HuH-7.5 (cell line): ENCODE measurements around the gene ASAP3.

ENCODE experiments used
- DNase-seq: peaks from one replicate; pipeline ENCODE4 v3.0.0; 2011; ENCODE audit warnings: low spot score

ASAP3 gene

DNA sequence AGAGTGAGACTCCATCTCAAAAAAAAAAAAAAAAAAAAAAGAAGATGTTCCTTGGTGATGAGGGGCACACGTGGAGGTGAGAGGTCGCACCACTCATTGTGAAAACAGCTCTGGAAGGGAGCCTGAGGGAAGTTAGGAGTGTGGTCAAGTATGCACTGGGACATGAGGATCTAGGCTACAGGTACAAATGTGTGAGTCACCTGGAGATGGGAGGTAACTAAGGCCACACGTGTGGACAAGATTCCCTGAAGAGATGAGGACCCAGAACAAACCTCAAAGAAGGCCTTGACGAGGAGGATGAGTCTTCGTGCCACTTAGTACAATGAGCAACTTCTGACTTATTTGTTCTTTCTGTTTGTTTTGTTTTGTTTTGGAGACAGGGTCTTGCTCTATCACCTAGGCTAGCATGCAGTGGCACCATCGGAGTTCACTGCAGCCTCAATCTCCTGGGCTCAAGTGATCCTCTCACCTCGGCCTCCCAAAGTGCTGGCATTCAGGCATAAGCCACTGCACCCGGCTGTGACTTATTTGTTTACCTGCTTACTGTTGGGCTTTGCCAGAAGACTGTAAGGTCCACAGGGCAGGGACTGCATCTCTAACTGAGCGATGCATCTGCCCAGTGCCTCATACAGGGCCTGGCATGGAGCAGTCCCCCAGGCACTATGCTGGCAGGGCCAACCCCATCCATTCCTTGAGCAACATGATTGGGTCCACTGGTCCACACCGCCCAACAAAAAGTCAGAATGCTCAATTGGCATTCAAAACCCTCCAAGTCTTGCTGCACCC is 6.4 kb downstream of the ASAP3 start:
- no peak for DNase-seq

DNA sequence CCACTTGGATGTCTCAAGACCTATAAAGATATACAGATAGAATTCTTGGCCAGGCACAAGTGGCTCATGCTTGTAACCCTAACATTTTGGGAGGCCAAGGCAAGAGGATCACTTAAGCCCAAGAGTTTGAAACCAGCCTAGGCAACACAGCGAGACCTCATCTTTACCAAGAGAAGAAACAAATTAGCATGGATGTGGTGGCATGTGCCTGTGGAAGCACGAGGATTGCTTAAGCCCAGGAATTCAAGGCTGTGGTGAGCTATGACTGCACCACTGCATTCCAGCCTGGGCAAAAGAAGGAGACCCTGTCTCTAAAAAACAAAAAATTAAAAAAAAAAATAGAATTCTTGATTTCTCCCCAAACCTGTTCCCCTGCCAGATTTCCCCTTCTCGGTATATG is 8.3 kb downstream of the ASAP3 start:
- DNase-seq = no peak

DNA sequence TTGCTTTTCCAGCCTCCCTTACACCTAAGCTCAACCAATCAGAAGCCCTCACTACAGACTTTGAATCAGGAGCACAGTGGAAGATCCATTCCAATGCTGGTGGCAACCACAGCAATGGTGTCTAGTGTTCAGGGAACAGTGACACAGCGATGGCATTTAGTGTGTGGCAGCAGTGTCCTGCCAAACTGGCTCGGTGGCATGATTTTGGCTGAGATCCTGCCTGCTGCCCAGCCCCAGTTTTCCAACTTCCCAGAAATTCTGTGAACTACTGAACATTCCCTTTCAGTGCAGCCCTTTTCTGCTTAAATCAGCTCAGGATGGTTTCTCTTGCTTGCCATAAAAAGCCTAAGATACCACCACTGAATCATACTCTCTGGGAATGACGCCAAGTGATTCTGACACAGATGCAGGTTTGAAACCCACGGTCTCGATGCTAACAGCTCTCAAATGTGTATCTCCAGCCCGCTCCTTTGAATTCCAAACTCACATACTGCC is 8.8 kb downstream of the ASAP3 start:
- DNase-seq = no peak

DNA sequence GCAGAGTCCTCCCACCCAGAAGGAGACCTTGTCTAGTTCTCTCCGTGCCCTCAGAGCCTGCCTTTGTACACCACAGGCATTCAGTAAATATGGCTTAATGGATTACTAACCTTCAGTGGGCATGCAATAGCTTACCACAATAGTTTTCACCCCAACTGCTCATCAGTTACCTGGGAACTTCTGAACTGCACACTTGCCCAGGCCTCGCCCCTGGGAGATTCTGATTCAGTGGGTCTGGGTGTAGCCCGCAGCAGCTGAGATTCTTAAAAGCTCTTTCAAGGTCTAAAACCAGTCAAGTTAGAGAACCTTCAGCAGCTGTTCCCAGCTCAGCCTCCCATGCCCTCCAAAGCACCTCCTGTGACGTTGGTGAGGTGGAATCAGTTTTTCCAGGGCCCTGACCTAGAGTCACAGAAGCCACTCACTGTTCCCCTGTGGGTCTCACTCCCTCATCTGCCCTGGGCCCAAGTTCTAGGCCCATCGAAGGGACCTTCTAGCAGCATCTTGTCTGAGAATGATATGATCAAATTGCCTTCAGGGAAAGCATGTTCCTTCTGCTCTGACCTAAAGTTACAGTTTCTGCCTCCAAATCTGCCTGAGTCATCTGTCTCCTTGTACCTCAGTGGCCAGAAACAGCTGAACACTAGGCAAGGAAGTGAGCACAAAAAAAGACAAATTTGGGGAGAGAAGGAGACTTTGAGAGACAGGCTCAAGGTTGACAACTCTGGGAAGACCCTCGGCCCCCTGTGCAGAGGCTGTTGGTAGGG is 10.8 kb downstream of the ASAP3 start:
- no peak for DNase-seq

DNA sequence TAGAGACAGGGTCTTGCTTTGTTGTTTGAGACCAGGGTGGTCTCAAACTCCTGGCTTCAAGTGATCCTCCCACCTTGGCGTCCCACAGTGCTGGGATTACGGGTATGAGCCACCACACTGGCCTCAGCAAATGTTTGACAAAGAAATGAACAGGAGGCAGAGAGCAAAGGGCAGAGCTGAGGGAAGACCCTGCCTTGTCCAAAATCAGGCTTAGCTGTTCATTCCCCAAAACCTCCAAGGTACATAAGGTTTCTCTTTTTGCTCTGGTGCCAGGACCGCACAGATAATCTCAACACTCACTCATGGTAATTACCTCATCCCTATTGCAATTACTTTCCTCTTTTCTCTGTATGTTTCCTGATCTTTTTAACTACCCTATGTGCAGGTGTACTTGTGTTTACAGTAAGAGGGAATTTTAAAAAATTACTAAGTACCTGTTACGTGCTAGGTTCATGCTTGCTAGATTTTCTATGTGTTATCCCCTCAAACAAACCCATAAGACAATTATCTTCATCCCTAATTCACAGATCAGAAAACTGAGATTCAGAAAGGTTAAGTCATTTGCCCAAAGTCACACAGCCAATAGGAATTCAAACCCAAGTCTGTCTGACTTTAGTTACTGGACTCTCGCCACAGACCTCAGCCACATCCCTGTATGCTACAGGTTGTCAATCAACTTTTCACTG is 11.5 kb downstream of the ASAP3 start:
- no peak for DNase-seq

DNA sequence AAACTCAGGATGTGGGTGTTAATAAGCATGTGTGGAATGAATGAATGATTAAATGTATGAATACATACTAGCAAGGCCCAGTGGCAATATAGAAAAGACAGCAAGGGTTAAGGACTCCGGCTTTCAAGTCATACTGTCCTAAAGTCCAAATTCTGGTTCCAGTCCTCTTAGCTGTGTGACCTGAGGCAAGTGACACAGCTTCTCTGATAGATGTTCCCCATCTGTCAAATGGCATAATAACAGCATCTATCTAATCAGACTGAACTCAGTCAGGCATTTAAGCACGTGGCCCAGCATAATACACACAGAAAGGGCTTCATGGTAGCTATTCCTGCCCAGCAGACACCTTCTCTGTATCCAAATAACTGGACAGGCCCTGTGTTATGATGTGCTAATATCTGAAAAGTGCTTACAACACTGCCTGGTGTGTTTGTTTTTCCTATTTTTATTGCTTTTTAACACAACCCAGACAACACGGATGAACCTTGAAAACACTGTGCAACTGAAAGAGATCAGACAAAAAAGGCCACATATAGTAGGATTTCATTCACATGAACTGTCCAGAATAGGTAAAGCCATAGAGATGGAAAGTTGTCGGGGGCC is 12.4 kb downstream of the ASAP3 start:
- DNase-seq = no peak

DNA sequence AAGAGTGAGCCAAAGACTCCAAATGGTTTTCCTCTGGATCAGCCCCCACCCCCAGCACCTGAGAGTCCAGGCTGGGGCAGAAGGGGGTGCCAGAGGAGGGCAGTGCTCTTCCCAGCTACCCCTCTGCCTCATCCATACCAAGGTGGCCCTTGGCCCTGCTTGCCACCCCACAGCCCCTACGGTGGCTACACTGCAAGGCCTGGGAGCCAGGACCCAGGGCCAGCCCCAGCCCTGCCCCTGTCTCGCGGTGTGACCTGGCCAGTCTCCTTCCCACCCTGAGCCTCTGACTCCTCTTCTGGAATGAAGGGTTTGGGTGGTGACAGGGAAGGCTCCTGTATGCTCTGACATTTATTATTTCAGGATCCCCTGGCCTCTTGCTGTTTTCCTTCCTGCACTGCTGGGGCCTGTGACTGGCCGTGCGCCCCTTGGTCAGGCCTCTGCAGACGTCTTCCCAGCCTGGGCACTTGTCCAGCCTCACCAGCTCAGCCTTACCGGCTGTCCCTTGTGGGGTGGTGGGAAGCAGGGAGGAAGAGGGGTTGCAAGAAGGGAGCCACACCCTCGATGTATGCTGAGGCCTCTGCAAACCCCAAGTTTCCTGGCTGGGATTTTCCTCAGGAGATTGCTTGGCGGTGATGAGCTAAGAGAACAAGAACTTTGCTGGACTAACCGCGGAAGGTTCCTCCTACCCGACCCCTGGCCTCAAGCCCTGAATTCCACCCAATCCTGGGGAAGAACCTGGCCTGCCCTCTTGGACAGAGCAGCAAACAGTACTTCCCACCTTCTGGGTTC is 13.5 kb downstream of the ASAP3 start:
- no peak for DNase-seq

DNA sequence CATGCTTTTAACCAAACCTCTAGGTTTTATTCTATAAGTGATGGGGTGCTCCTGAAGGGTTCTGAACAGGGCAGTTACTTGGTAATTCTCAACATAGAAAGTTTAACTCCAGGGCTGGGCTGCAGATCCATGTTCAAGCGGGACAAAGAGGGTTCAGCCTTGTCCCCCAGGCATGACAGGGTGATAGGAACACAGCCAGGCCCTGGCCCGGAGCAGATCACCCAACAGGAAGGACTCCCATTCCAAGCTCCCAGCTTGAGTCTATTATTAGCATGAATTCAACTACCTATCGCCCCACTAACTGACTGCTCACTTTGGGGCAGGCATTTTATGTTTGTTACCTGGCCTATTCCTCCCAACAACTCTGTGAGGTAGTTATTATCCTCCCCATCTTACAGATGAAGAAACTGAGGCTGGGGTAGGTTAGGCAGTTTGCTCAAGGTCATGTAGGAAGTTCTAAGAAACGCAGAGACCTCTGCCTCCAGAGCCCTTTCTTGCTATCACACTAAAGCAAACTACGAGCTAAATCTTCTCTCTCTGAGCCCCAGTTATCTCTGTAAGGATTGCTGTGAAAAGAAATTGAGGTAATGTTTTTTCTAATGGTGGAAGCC is 14.5 kb downstream of the ASAP3 start:
- no peak for DNase-seq

DNA sequence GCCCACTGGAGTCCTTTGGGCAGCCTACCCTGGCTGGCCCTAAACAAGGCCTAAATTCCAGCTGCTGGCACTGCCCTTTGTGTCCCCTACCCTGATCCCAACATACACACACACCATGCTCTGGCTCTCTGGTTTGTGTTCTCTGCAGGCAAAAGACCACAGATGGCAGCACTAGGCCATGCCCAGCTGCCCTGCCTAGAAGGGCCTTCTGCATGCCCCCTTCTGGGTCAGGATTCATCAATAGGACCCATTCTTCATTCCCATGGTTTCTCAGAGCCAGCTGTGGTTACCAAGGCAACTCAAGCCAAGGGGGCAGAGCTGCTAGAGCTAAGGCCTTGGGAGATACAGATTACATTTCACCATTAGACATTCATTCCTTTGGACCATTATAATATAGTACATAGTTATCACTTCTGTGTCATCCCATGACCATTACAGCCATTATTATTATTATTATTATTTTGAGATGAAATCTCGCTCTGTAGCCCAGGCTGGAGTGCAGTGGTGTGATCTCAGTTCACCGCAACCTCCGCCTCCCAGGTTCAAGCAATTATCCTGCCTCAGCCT is 17.5 kb downstream of the ASAP3 start:
- DNase-seq = no peak

DNA sequence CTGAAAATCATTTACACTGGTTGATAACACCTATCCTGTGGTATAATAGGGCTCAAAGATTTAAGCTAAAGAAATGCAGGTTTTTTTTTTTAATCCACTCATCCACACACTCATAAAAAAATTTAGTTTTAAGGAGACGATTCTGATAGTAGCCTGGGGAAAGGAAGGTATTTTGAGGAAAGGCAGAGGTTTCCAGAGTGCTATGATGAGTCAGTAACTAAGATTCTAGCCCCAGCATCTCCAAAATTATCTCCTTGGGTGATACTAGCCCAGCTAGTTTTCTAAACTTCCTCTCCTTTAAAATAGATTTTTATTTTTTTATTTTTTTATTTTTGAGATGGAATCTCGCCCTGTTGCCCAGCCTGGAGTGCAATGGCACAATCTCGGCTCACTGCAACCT is 20.7 kb downstream of the ASAP3 start:
- no peak for DNase-seq

DNA sequence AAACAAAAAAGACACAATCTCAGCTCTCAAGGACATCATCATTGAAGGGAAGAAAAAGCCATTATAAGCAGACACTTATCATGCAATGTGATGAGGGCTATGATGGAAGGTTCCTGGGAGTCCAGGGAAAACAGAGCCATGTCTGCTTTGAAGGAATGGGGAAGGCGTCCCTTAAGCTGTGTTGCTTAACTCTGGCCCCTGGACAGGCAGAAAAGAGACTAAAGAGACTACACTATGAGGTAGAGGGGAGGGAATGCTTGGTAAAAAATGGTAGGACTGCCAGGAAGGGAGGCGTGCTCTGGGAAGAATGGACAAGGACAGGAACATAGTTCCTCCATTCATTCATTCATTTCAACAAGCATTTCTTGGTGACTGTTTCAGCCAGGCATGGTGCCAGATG is 21.2 kb downstream of the ASAP3 start:
- DNase-seq = no peak

DNA sequence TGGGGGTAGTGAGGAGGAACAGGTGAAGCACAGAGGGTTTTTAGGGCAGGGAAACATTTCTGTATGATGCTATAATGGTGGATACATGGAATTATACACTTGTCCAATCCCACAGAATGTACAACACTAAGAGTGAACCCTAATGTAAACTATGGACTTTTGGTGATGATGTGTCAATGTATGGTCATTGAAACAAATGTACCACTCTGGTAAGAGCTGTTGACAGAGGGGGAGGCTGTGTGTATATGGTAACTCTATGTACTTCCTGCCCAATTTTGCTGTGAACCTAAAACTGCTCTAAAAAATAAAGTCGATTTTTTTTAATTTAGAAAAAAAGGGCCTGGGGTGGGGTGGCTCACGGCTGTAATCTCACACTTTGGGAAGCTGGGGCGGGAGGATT is 22.9 kb downstream of the ASAP3 start:
- no peak for DNase-seq

DNA sequence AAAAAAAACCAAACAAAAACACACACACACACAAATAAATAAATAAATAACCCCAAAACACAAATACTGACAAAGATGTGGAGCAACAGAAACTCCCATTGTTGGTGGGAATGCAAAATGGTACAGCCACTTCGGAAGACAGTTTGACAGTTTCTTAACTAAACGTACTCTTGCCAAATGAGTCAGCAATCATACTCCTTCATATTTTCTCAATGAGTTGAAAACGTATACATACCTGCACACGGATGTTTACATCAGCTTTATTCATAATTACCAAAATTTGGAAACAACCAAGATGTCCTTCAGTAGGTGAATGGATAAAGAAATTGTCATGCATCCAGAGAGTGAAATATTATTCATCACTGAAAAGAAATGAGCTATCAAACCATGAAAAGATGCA is 23.5 kb downstream of the ASAP3 start:
- no peak for DNase-seq

DNA sequence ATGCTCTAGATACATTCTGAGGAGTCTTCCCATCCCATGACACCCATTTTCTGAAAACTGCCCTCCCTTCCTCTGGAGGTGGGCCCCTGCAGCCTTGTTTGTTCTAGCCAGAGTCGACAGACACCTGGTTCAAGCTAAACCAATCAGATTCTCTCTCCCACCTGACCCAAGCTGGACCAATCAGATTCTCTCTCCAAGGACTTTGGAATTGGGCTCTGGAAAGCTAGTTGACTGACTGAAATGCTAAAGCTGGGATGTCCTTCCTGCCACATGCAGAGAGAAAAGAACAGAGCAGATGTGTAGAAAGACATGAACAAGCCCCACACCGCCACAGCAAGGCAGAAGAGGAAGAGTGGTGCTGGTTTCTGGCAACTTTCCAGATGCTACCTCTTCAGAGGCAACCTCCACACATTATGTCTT is 24.6 kb downstream of the ASAP3 start:
- DNase-seq = peak; percentile 42

DNA sequence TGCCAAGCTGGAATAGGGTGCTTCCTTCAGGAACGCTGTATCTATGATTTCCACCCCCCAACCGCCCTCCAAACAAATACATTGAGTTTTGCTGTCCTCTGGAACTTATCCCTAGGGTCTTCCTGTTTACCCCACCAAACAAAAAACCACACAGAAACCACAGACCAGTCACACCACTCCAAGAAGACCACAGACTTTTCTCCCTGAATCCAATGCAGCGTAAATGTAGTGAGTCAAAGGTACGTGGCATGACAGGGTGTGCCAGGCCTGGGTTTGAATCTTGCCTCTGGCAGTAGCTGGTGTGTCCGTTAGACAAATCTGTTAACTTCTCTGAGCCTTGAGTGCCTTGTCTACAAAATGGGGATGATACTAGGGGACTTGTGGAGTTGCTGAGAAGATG is 27.8 kb downstream of the ASAP3 start:
- no peak for DNase-seq

DNA sequence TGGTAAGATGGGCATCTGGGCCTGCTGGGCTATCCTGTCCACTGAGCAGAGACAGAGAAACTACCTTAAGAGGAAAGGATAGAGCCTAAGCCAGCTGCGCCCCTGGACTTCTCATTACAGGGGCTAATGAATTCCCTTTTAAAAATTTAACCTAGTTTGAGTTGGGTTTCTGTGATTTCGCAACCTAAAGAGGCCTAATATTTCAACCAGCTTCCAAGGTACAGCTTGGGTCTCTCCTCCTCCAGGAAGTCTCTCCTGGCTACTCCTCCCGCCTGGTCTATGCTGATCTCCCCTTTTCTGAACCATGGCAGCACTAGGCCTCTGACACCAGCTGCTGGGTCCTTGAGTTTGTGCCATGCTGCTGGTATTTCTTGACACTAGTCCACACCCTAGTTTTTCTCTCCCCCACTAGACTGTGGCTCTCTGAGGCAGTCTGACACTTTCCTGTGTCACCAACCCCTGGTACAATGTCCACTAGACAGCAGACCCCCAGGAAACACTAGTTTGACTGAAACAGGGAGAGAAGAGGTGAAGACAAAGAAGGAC is 30.5 kb downstream of the ASAP3 start:
- no peak for DNase-seq

DNA sequence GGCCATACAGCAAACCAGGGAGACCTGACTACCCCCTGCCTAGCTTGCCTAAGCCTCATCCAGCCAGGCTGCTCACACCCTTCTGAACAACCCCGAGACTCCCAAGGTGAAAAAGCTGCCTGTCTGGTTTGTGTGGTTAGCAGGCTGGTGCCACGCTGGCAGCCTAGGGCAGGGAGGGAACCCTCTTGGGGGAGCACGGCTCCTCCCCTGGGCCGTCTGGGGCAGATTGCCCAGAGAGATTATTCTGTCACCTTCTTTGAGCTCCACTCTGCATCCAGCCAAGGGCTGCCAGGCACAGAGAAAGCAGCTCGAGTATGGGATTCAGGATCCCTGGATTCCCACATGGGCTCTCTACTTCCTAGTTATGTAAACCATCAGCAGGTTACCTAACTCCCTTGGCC is 32.0 kb downstream of the ASAP3 start:
- DNase-seq = no peak

DNA sequence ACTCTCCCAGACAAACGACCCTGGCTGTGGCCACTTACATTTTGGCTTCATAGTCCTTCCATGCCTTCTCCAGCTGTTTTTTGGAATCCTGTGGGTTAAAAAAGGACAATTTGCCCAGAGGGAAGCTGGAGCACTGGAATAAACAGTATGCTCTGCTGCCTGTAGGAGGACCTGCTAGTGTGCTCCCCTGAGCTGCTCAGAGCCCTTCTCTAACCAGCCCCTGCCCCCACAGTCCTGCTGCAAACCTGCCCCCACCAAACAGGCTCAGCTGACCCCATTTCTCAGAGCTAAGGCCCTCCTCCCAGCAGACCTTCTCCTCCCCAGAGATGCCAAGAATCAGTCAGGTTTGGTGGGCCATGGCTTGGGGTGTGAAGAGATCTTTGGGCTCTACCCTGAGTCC is 32.5 kb downstream of the ASAP3 start:
- DNase-seq = no peak

DNA sequence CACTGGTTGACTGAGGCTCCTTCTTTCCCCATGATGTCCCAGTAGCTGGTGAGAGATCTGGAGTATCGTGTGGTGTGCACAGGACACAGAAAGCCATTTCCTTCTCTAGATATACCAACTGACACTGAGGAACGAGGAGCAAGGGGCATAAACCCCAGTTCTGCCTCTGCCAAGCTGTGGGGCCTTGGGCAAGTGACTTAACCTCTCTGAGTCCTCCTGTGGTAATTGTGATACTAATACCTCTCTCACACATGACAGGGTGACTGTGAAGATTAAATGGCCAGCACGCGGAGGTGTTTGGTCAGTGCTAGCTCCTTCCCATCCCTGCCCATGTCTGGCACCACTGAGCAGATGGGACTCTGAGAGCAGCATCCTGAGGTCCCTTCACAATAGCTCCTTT is 33.1 kb downstream of the ASAP3 start:
- DNase-seq = no peak

DNA sequence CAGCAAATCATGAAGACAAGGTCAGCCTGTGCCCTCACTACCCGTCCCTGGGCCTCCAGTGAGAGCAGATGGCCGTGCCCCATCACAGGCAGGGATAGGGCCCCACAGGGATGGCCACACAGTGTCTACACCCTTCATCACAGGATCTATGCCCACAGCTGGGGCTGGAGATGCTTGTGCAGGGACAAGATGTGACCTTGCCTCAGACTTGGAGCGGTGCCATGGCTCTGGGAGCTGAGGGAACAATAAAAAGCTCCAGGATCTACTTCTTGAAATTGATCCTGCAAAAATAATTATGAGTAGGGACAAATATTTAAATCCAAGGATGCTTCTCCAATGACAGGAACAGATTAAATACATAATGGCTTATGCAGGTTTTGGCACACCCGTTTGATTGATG is 34.0 kb downstream of the ASAP3 start:
- no peak for DNase-seq

DNA sequence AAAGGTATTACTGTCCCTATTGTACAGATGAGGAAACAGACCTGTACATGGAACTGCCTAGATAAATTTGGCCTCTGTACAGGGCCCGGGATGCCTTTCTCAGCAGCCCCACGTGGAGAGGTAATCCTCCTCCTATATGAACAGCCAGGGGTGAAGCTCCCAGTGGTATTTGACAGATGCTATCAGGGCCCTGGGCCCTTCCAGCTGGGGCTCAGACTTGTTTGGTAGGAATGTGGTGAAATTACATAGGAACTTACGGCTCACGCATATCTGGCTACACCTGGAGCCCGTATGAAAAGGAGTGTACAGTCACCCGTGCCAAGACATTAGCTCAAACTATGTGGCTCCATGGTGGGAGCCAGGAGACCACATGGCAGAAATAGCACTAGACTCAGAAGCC is 34.7 kb downstream of the ASAP3 start:
- DNase-seq = no peak
